GM21447 (cell line): ENCODE results near the gene CTPS1.

Source experiments
- ATAC-seq: cut with Tn5 transposase; IDR thresholded peaks from one replicate; pipeline ENCODE4 v1.9.1; 2021; ENCODE audit not compliant: unreplicated experiment

The CTPS1 gene, protein sequence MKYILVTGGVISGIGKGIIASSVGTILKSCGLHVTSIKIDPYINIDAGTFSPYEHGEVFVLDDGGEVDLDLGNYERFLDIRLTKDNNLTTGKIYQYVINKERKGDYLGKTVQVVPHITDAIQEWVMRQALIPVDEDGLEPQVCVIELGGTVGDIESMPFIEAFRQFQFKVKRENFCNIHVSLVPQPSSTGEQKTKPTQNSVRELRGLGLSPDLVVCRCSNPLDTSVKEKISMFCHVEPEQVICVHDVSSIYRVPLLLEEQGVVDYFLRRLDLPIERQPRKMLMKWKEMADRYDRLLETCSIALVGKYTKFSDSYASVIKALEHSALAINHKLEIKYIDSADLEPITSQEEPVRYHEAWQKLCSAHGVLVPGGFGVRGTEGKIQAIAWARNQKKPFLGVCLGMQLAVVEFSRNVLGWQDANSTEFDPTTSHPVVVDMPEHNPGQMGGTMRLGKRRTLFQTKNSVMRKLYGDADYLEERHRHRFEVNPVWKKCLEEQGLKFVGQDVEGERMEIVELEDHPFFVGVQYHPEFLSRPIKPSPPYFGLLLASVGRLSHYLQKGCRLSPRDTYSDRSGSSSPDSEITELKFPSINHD

GRCh38 chr1:40979241-40980067, at the start of gene CTPS1:
TSS of gene CTPS1 (plus strand) at chr1:40979696. CDS start at chr1:40983291, 3,595 bp downstream.
- ATAC-seq, result peak; percentile 83

DNA sequence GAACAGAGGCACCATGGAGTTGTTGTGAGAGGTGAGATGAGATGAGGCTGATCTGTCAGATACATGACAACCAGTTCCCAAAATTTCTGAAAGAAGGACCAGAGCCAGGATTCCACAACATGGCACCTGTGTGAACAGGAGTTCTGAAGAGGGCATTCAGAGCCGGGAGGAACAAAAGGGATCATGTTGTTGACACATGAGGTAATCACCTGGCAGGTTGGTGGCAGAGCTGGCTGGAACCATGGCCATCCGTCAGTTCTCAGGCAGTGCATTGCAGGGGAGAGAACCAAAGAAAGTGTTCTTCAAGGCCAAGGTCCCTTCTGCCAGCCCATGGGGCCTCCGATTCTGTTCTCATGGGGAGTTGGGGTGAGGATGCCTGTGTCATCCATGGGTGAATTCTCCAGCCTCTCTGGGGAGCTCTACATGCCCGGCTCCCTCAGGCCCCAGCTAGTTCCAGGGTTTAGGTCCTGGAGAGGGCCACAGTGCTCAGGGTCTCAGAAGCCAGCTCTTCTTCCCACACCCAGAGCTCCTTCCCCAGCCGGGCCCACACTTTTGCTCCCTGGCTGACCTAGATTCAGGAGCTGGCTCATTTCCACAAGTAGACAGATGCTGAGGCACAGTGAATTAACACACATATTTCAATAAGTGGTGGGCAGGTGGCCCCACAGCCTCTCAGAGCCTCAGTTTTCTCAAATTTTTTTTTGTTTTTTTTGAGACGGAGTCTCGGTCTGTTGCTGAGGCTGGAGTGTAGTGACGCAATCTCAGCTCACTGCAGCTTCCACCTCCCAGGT, 49.1 kb upstream of the CTPS1 start:
- ATAC-seq, result no peak

DNA sequence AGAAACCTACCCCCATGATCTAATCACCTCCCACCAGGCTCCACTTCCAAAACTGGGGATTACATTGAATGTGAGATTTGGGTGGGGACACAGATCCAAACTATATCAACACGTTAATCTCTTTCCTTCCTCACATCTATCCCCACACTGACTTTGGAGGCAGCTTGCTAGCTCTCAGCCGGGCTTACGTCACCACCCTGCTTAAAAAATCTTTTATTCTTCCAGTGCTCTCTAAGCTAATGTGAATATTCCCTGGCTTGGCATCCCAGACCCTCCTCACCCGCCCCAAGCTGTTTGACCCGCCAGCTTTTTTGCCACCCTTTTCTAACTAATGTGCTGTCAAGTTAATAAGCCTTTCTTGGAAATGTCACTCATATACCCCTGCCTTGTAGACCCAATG, 47.9 kb upstream of the CTPS1 start:
- ATAC-seq, result no peak

- ATAC-seq, result no peak
Measured at GRCh38 chr1:40932006-40932405, 47.5 kb upstream of the CTPS1 start.

- ATAC-seq, result no peak
Measured at GRCh38 chr1:40936931-40937339, 42.6 kb upstream of the CTPS1 start.

DNA sequence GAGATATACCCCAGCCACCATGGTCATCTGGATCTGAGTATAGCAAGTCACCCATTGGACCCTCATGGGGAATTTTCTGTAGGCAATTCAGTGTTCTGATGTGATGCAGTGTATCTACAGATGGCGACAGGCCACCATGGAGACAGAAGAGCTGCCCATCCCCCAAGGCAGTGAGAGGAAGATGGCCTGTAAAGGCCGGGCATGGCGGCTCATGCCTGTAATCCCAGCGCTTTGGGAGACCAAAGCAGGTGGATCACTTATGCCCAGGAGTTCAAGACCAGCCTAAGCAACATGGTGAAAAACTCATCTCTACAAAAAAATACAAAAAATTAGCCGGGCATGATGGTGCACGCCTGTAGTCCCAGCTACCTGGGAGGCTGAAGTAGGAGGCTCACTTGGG, 41.1 kb upstream of the CTPS1 start:
- no peak for ATAC-seq

- no peak for ATAC-seq
Measured at GRCh38 chr1:40939320-40940059, 40.0 kb upstream of the CTPS1 start.

DNA sequence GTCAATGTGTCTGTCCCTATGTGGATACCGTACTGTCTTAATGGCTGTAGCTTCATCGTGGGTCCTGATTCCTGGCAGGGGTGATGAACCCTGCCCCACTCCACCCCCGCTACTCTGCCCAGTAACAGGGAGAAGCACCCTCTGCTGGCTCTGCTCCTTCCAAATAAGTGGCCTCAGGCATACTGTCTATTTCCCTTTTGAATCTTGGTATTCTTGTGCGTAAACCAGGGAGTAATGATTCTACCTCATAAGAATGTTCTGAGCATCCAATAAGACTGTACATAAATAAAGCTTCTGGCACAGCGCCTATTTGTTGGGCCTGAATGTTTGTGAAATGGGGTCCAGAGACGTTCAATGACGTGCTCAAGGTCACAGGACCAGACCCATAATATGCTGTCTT, 35.2 kb upstream of the CTPS1 start:
- ATAC-seq, result no peak

GRCh38 chr1:40944841-40945430, 34.6 kb upstream of the CTPS1 start:
- ATAC-seq, result no peak

- ATAC-seq, result no peak
Measured at GRCh38 chr1:40945491-40945973, 34.0 kb upstream of the CTPS1 start.

GRCh38 chr1:40948741-40949443, 30.6 kb upstream of the CTPS1 start:
- no peak for ATAC-seq

- no peak for ATAC-seq
Measured at GRCh38 chr1:40949563-40949962, 29.9 kb upstream of the CTPS1 start.

DNA sequence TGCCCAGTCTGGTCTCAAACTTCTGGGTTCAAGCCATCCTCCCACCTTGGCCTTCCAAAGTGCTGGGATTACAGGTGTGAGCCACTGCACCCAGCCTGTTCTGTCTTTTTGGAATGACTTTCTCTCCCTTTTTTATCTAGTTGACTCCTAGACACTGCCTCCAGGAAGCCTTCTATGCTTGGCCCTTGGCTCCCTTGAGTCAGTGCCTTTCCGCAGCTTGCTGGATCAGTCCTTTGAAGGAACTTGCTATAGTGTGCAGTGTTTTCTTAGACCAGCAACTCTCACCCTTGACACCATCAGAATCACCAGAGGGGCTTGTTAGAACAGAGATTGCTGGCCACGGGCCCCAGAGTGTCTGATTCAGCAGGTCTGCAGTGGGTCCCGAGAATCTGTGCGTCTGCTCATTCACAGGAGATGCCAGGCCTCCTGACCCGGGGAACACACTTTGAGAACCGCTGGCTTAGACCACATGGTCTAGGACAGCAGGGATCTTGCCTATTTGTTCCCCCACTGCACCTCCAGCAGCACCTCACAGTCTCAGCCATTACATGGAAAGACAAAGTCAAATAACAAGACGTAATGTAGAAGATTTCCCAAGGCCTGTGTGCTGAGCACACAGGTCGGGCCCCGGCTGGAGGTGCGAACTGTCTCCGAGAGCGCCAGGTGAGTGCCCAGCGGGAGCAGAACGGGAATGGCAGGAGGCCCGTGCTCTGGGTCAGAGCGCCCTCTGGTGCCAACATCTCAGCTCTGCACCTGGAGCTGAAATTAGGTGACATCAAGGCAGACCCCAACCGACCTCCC, 27.4 kb upstream of the CTPS1 start:
- ATAC-seq, result no peak

DNA sequence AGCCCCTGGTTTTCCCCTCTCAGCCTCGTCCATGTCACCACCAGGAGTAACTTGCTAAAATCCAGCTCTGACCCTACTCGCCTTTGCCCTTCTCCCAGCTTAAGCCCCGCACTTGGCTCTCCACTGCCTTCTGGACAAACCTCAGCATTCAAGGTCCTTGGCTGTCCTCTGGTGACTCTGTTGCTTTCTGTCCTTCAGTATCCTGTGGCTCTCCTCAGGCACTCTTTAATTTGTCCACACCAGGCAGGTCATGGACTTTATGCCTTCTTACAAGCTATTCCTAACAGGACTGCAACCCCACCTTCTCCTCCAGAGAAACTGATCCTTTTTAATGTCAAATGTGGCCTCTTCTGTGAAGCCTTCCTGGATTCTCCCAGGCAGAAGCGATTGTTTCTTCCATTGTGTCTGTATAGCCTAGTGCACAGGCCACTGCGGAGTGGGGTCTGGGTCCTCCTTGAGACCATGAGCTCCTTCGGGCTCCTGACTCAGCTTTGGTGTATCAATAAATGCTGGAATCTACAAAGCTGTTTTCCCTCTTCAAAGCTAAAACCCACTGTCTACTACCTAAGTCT, 26.7 kb upstream of the CTPS1 start:
- no peak for ATAC-seq

DNA sequence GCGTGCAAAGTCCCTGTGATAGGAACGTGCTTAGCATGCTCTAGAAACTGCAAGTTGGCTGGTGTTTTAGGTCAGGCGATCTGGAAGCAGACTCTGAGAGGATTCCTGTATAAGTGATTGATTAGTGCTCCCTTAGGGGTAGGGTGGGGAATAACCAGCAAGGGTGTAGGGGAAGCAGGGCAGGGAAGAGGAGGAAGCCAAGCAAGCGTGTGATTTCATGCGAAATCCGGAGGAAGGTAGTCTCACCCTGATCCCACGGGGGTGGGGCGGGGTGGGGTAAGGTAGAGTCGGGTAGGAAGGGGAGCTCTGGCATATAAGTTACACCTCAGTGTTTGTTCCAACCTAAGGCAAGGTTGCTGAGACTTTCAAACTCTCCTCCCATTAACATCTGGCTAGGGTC, 24.9 kb upstream of the CTPS1 start:
- no peak for ATAC-seq

DNA sequence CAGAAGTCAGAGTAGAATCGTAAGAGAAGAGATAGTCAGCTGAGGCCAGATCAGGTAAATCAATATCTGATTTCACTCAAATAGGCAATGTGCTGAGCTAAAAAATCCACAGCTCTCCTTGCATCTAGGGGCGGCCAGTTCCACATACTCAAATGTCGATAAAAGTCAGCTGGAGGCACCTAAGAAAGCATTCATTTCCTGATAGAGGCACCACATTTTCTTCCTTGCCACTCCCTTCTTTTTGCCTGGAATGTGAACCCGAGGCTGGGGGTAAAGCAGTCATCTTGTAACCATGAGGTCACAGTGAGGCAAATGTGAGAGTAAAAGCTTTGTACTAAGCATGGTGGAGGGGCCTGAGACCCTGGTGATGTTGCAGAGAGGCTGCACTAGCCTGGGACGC, 24.2 kb upstream of the CTPS1 start:
- no peak for ATAC-seq

GRCh38 chr1:40956407-40956806, 23.1 kb upstream of the CTPS1 start:
- no peak for ATAC-seq

DNA sequence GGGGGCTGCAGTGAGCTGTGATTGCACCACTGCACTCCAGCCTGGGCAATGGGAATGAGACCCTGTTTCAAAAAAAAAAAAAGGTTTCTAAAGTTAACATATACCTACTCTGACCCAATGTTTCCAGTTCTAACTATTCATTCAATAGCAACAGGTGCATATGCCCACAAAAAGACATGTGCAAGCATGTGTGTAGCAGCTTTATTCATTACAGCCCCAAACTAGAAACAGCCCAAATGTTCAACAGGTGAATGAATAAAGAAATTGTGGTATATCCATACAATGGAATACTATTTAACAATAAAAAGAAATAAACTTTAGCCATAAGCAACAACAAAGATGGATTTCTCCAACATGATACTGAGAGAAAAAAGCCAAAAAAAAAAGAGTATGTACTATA, 21.3 kb upstream of the CTPS1 start:
- ATAC-seq, result no peak
